K562 (cell line): ENCODE data around the gene SP2. TPM values are rescaled to one million over a fixed set of nuclear protein-coding genes. Genes with fewer than 3 reads are reported as not detected.

Source experiments
- BACH1 ChIP-seq: fragments of 200-800 bp; sonication (Bioruptor generic); IDR thresholded peaks from 2 replicates; pipeline ENCODE4 v1.6.1; 2016; ENCODE audit warnings: missing genetic modification characterization, missing compliant biosample characterization
- BDP1 ChIP-seq: IDR thresholded peaks from 3 replicates; pipeline ENCODE4 v1.6.1; 2011; ENCODE audit not compliant: insufficient read length, insufficient read depth
- CTCFL ChIP-seq: IDR thresholded peaks from 2 replicates; pipeline ENCODE4 v1.6.1; 2011; ENCODE audit warnings: borderline replicate concordance, low read depth, mild to moderate bottlenecking, moderate library complexity, low read length; ENCODE audit not compliant: insufficient read depth, poor library complexity, severe bottlenecking
- DACH1 ChIP-seq: fragments of 450-650 bp; IDR thresholded peaks from 2 replicates; pipeline ENCODE4 v1.6.1; 2018; ENCODE audit not compliant: partially characterized antibody
- ILF3 ChIP-seq: fragments of 450-650 bp; IDR thresholded peaks from 2 replicates; pipeline ENCODE4 v1.6.1; 2018; ENCODE audit warnings: antibody characterized with exemption, mild to moderate bottlenecking, moderate library complexity, borderline replicate concordance
- MED1 ChIP-seq: sonication (generic); formaldehyde crosslinking; IDR thresholded peaks from 2 replicates; pipeline ENCODE4 v1.8.1; 2023; ENCODE audit warnings: missing genetic modification reagents, borderline replicate concordance
- MEF2D ChIP-seq: conservative IDR thresholded peaks from 2 replicates; pipeline ENCODE4 v1.6.1; 2016; ENCODE audit warnings: low read depth, missing genetic modification characterization, missing compliant biosample characterization
- NFE2 ChIP-seq: IDR thresholded peaks from 2 replicates; pipeline ENCODE4 v1.6.1; 2014; ENCODE audit warnings: antibody characterized with exemption, low read depth
- RAD21 ChIP-seq, 2 experiments: fragments of 250-450 bp in 1 of 2; fragments of 450-650 bp in 1 of 2; sonication (Bioruptor Pico) in 1 of 2; formaldehyde crosslinking in 1 of 2; IDR thresholded peaks in 1 of 2; conservative IDR thresholded peaks in 1 of 2; 2 replicates each; pipeline versions ENCODE4 v1.4.0 to v1.8.0; 2020 to 2022; ENCODE audit warnings: mild to moderate bottlenecking in 2 of 2, moderate library complexity in 1 of 2
- RFX1 ChIP-seq: fragments of 450-650 bp; IDR thresholded peaks from 2 replicates; pipeline ENCODE4 v1.6.1; 2016; ENCODE audit warnings: mild to moderate bottlenecking, moderate library complexity
- SMAD3 ChIP-seq: fragments of 450-650 bp; formaldehyde crosslinking; conservative IDR thresholded peaks from 2 replicates; pipeline ENCODE4 v1.4.0; 2020; ENCODE audit warnings: mild to moderate bottlenecking
- SMAD4 ChIP-seq: fragments of 250-450 bp; sonication (Bioruptor Pico); conservative IDR thresholded peaks from 2 replicates; pipeline ENCODE4 v1.8.0; 2021; ENCODE audit warnings: inconsistent platforms, mild to moderate bottlenecking, moderate library complexity
- SRSF9 ChIP-seq: fragments of 200-400 bp; formaldehyde crosslinking; IDR thresholded peaks from 2 replicates; pipeline ENCODE4 v1.6.1; 2017; ENCODE audit warnings: low read depth, low read length, borderline replicate concordance
- TRIM28 ChIP-seq: fragments of 450-650 bp; IDR thresholded peaks from 2 replicates; pipeline ENCODE4 v1.6.1; 2017
- ZNF57 ChIP-seq: fragments of 450-650 bp; formaldehyde crosslinking; IDR thresholded peaks from 2 replicates; pipeline ENCODE4 v1.4.0; 2020; ENCODE audit warnings: mild to moderate bottlenecking, moderate library complexity
- ZNF589 ChIP-seq: fragments of 200-800 bp; sonication (Bioruptor generic); IDR thresholded peaks from 2 replicates; pipeline ENCODE4 v1.6.1; 2016; ENCODE audit warnings: low read depth, missing genetic modification characterization, missing compliant biosample characterization
- ZNF699 ChIP-seq: fragments of 250-450 bp; sonication (Bioruptor Pico); IDR thresholded peaks from 2 replicates; pipeline ENCODE4 v1.8.0; 2021; ENCODE audit warnings: mild to moderate bottlenecking, moderate library complexity; ENCODE audit not compliant: insufficient replicate concordance
- ZNF707 ChIP-seq: fragments of 250-450 bp; sonication (Bioruptor Pico); conservative IDR thresholded peaks from 2 replicates; pipeline ENCODE4 v1.8.0; 2022; ENCODE audit warnings: inconsistent platforms, mild to moderate bottlenecking, moderate library complexity
- ZNF717 ChIP-seq: fragments of 250-450 bp; sonication (Bioruptor Pico); IDR thresholded peaks from 2 replicates; pipeline ENCODE4 v1.5.0; 2021
- ZNF764 ChIP-seq: fragments of 250-450 bp; sonication (Bioruptor Pico); IDR thresholded peaks from 2 replicates; pipeline ENCODE4 v1.4.0; 2020; ENCODE audit warnings: low read depth, mild to moderate bottlenecking, moderate library complexity
- polyA plus RNA-seq, 8 experiments: library from polyadenylated mRNA; depleted of rRNA in 4 of 8; stranded (reverse) in 5 of 8; unstranded in 3 of 8; fragments of >200 nt; fragmentation: Nextera tagmentation in 2 of 8; fragmentation: Illumina TruSeq in 1 of 8; extraction: Ambion mirVana in 2 of 8; extraction: Trizol in 1 of 8; gene quantifications; 2 replicates each; pipeline versions ENCODE4 v1.2.1 to v1.2.3, GENCODE V29; 2011 to 2014; ENCODE audit warnings: inconsistent platforms in 1 of 8, missing spikeins in 1 of 8
- total RNA-seq, 7 experiments: library from RNA; depleted of rRNA in 6 of 7; stranded (reverse); fragments of >200 nt in 6 of 7; fragmentation: Illumina TruSeq in 2 of 7; extraction: Trizol in 2 of 7; gene quantifications; 2 replicates each; pipeline versions ENCODE4 v1.2.1 to v1.2.3, GENCODE V29; 2011 to 2021; ENCODE audit warnings: low replicate concordance in 1 of 7
- TF ChIP-seq, protein P1 (sequence below): fragments of 450-650 bp; formaldehyde crosslinking; IDR thresholded peaks from 2 replicates; pipeline ENCODE4 v1.4.0; 2020; ENCODE audit warnings: mild to moderate bottlenecking, moderate library complexity
- TF ChIP-seq, protein P2 (sequence below): fragments of 450-650 bp; formaldehyde crosslinking; IDR thresholded peaks from 2 replicates; pipeline ENCODE4 v1.4.0; 2020; ENCODE audit warnings: mild to moderate bottlenecking, moderate library complexity

SP2 gene
- total and polyA plus RNA-seq, 9 of the 15 experiments (the other 6 are each of a cell fraction or from before 2014, with no cell fraction given), result 0.77 to 22.3 (median 2.3) TPM

- TF ChIP-seq, protein P1, sequence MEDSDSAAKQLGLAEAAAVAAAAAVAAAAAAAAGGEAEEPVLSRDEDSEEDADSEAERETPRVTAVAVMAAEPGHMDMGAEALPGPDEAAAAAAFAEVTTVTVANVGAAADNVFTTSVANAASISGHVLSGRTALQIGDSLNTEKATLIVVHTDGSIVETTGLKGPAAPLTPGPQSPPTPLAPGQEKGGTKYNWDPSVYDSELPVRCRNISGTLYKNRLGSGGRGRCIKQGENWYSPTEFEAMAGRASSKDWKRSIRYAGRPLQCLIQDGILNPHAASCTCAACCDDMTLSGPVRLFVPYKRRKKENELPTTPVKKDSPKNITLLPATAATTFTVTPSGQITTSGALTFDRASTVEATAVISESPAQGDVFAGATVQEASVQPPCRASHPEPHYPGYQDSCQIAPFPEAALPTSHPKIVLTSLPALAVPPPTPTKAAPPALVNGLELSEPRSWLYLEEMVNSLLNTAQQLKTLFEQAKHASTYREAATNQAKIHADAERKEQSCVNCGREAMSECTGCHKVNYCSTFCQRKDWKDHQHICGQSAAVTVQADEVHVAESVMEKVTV, result peak; percentile 71
- no peak for TF ChIP-seq BACH1 (tag)
- no peak for TF ChIP-seq DACH1
- TF ChIP-seq ZNF717 (CRISPR knock-in tag), result no peak
- TF ChIP-seq MED1, result no peak
- TF ChIP-seq SMAD4 (CRISPR knock-in tag), result no peak
- no peak for TF ChIP-seq RFX1
- no peak for TF ChIP-seq SMAD3 (CRISPR knock-in tag)
- TF ChIP-seq ZNF57 (CRISPR knock-in tag), result no peak
- peak; percentile 87 to 90 for TF ChIP-seq RAD21 (CRISPR knock-in tag; conservative IDR thresholded peaks at IDR 0.05 in 1 of 2, IDR thresholded peaks at IDR 0.05 in 1 of 2)
- TF ChIP-seq, protein P2, sequence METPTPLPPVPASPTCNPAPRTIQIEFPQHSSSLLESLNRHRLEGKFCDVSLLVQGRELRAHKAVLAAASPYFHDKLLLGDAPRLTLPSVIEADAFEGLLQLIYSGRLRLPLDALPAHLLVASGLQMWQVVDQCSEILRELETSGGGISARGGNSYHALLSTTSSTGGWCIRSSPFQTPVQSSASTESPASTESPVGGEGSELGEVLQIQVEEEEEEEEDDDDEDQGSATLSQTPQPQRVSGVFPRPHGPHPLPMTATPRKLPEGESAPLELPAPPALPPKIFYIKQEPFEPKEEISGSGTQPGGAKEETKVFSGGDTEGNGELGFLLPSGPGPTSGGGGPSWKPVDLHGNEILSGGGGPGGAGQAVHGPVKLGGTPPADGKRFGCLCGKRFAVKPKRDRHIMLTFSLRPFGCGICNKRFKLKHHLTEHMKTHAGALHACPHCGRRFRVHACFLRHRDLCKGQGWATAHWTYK, result no peak
- no peak for TF ChIP-seq ZNF707 (CRISPR knock-in tag)
- TF ChIP-seq ZNF764 (CRISPR knock-in tag), result no peak
- no peak for TF ChIP-seq TRIM28
- TF ChIP-seq SRSF9, result no peak
- no peak for TF ChIP-seq MEF2D
- no peak for TF ChIP-seq ILF3
- no peak for TF ChIP-seq NFE2
- peak; percentile 71 for TF ChIP-seq CTCFL
- no peak for TF ChIP-seq BDP1
- TF ChIP-seq ZNF589 (CRISPR knock-in tag), result no peak
- TF ChIP-seq ZNF699 (CRISPR knock-in tag), result no peak
These were observed 53.2 kb downstream of the SP2 start (continued) for GRCh38 chr17:47949197-47949759.
